GM12891 (cell line): ENCODE data around the gene DDX10.
"Not testable (repeated sequence)": the region's sequence is repeated elsewhere in the genome, so short reads cannot be mapped to it uniquely, and the experiment has no call there.

Experiments used
- DNase-seq: peaks from one replicate; pipeline ENCODE4 v3.0.0; 2011; ENCODE audit warnings: low spot score; ENCODE audit not compliant: insufficient read length
- FAIRE-seq: peaks from 2 replicates; lab custom pipeline; 2011; peaks lifted over from hg19 to GRCh38; lab: Jason Lieb, UNC
- PAX5 ChIP-seq: IDR thresholded peaks from 2 replicates; pipeline ENCODE4 v1.6.1; 2011; ENCODE audit warnings: low read length, moderate library complexity, mild to moderate bottlenecking; ENCODE audit not compliant: insufficient read depth, severe bottlenecking
- POLR2A ChIP-seq: IDR thresholded peaks from 2 replicates; pipeline ENCODE4 v1.6.1; 2011; ENCODE audit warnings: low read depth, low read length, control low read depth
- POLR2AphosphoS5 ChIP-seq: IDR thresholded peaks from 2 replicates; pipeline ENCODE4 v1.6.1; 2011; ENCODE audit warnings: low read depth, low read length, control low read depth
- POU2F2 ChIP-seq: IDR thresholded peaks from 2 replicates; pipeline ENCODE4 v1.6.1; 2011; ENCODE audit warnings: low read depth, mild to moderate bottlenecking, control low read depth, low read length, moderate library complexity
- SPI1 ChIP-seq: IDR thresholded peaks from 2 replicates; pipeline ENCODE4 v1.6.1; 2011; ENCODE audit warnings: low read depth, low read length, control low read depth
- TAF1 ChIP-seq: IDR thresholded peaks from 2 replicates; pipeline ENCODE4 v1.6.1; 2011; ENCODE audit warnings: low read depth, low read length, control low read depth

The DDX10 gene

DNA sequence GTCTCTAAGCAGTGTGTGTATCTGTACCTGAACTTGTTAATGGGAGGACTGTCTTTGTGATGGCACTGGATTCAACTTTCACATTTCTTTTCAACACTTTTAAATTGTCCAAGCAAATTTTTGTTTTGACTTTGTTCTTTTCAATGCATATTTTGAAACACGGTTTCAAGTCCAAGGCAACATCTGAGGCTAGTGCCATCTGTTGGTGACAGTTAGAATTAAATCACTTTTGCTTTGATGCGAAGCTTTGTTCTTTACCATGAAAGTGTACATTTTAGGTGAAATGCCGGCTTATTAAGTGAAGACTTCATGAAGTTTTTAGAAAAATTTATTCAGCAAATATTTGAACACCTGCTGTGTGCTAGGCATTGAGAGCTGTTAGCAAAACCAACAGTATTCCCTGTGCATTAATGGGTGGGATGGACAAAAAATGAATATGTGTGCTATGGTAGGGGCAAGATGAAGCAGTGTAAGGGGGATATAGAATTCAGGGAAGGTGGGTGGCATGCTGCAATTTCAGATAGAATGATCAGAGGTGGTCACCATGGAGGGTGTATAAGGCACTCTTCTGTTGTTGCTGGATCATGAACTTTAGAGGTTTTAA is 70.2 kb downstream of the DDX10 start:
- FAIRE-seq (peak; percentile 56), DNase-seq (no peak)
- no peak for TF ChIP-seq POLR2AphosphoS5
- no peak for TF ChIP-seq POLR2A
- no peak for TF ChIP-seq SPI1
- TF ChIP-seq TAF1 = no peak
- no peak for TF ChIP-seq PAX5
- TF ChIP-seq POU2F2 = no peak

DNA sequence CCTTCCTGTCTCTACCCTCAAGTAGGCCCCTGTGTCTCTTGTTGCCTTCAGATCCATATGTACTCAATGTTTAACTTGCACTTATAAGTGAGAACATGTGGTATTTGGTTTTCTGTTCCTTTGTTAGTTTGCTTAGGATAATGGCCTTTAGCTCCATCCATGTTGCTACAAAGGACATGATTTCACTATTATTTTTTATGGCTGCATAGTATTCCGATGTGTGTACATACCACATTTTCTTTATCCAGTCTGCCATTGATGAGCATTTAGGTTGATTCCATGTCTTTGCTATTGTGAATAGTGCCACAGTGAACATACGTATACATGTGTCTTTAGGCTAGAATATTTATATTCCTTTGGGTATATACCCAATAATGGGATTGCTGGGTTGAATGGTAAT is 75.3 kb downstream of the DDX10 start:
- DNase-seq, FAIRE-seq: not testable (repeated sequence)

DNA sequence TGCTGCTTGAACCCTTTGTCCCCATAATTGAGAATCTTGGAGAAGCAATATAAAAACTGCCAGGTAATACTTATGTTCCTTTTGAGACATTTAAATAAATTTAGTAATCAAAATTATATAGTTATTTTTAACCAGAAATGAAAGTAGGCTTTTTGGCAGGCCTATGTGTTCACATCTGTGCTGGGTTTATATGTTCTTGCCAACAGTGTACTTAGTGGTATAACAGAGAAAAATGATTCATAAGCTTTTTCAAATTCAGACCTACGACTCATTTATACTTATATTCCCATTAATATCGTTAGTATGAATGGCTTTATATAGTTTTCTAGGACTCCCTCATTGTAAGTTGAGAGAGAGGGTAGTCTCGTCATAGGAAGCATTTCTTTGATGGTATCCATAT is 79.0 kb downstream of the DDX10 start:
- FAIRE-seq = no peak
- no peak for TF ChIP-seq POU2F2
- DNase-seq = no peak

- DNase-seq (no peak), FAIRE-seq (no peak)
- no peak for TF ChIP-seq POLR2A
- TF ChIP-seq SPI1 = no peak
- TF ChIP-seq POU2F2 = no peak
- TF ChIP-seq TAF1 = no peak
Observed at GRCh38 chr11:108748968-108749367, 84.1 kb downstream of the DDX10 start.

- DNase-seq (no peak), FAIRE-seq (no peak)
- TF ChIP-seq POLR2A = no peak
- no peak for TF ChIP-seq POU2F2
- TF ChIP-seq POLR2AphosphoS5 = no peak
- no peak for TF ChIP-seq PAX5
- TF ChIP-seq SPI1 = no peak
- TF ChIP-seq TAF1 = no peak
Observed at GRCh38 chr11:108751444-108751843, 86.6 kb downstream of the DDX10 start.

DNA sequence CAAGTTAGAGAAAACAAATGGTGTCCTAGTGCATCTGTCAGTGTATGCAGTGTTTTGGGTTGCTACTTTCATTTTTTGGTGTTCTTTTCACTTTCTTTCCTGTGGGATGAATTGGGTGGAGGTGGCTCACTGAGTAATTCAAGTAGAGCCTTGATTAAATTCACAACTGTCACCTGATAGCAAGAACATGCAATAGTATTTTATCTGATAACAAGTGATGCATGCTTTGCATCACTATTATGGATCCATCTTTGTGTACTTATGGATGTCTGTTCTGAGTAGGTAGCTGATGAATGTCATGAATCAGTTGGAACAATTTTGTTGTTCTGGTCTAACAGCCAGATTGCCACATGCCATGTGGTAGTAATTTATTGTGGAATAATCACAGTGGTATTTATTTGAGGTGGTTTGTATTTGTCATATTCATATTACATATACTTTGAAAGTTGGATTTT is 87.5 kb downstream of the DDX10 start:
- FAIRE-seq = peak; percentile 40
- no peak for DNase-seq
- no peak for TF ChIP-seq POLR2A
- TF ChIP-seq SPI1 = no peak
- no peak for TF ChIP-seq POU2F2
- no peak for TF ChIP-seq POLR2AphosphoS5
- no peak for TF ChIP-seq TAF1
- TF ChIP-seq PAX5 = no peak

GRCh38 chr11:108754901-108755625 is 90.2 kb downstream of the DDX10 start:
- TF ChIP-seq SPI1 (no peak), PAX5 (no peak), POU2F2 (no peak), TAF1 (no peak), POLR2AphosphoS5 (no peak), POLR2A (no peak)
- no peak for DNase-seq
- no peak for FAIRE-seq

GRCh38 chr11:108757630-108758029 is 92.8 kb downstream of the DDX10 start:
- no peak for DNase-seq
- no peak for TF ChIP-seq POLR2A
- no peak for TF ChIP-seq POLR2AphosphoS5
- no peak for TF ChIP-seq PAX5
- TF ChIP-seq POU2F2 = no peak
- no peak for TF ChIP-seq SPI1
- TF ChIP-seq TAF1 = no peak
- FAIRE-seq = no peak

DNA sequence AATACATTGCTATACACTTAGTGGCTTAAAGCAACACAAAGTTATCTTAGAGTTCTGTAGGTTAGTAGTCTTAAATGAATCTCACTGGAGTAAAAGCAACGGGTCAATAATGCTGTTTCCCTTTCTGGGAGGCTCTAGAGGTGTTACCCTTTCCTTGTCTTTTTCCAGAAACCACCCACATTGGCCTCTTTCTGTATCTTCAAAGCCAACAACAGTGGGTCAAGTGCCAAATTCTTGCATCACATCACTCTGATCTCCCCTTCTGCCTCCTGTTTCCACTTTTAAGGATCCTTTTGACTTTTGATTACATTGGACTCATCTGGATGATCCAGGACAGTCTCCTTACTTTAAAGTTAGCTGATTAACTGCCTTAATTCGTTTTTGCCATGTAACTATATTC is 93.6 kb downstream of the DDX10 start:
- no peak for DNase-seq
- no peak for TF ChIP-seq POLR2AphosphoS5
- no peak for FAIRE-seq

- TF ChIP-seq POLR2AphosphoS5 = no peak
- TF ChIP-seq SPI1 = no peak
- TF ChIP-seq TAF1 = no peak
- TF ChIP-seq POU2F2 = no peak
- TF ChIP-seq POLR2A = no peak
- no peak for TF ChIP-seq PAX5
- no peak for DNase-seq
- no peak for FAIRE-seq
Observed at GRCh38 chr11:108766596-108767173, 101.8 kb downstream of the DDX10 start.
